ES-I3 (cell line): Measurements from ENCODE around the gene TTC7B.

Experiments used
- H3K36me3 ChIP-seq: 2 replicates; pipeline ENCODE4 v1.6.1; 2013; ENCODE audit warnings: mild to moderate bottlenecking, low read length, control low read depth, moderate library complexity; ENCODE audit not compliant: insufficient read depth
- H3K4me1 ChIP-seq: 2 replicates; pipeline ENCODE4 v1.6.1; 2013; ENCODE audit warnings: mild to moderate bottlenecking, control low read depth, low read length; ENCODE audit not compliant: insufficient read depth
- H3K9ac ChIP-seq: 2 replicates; pipeline ENCODE4 v1.6.1; 2013; ENCODE audit warnings: low read depth, mild to moderate bottlenecking, low read length, moderate library complexity
- H3K9me3 ChIP-seq: 2 replicates; pipeline ENCODE4 v1.6.1; 2013; ENCODE audit warnings: mild to moderate bottlenecking, low read length, moderate library complexity; ENCODE audit not compliant: control insufficient read depth, insufficient read depth

Gene TTC7B

DNA sequence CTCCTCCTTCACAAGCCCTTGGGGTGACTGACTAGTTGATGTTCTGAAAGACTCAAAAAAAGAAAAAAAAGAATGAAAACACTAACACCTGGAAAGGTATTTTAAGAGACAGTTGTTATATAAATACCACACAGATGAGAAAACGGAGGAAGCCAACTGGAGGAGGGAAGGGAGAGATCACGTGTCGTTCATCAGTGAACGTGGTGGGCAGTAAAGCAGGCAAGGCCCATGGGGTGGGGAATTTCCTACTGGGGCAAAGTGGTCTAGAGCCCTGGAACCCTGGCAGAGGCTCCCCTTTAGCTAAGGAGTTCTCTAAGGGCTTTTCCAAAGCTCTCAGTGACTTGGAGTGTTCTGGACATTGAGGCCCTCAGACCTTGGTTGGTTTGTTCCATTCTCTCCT, 249.7 kb downstream of the TTC7B start:
- Histone ChIP-seq H3K9ac (no peak overlapping the region), H3K9me3 (no peaks in the 10 kb centered on the region), H3K36me3 (no peaks in the 10 kb centered on the region), H3K4me1 (peaks cover 34% of the 10 kb centered on the region)

DNA sequence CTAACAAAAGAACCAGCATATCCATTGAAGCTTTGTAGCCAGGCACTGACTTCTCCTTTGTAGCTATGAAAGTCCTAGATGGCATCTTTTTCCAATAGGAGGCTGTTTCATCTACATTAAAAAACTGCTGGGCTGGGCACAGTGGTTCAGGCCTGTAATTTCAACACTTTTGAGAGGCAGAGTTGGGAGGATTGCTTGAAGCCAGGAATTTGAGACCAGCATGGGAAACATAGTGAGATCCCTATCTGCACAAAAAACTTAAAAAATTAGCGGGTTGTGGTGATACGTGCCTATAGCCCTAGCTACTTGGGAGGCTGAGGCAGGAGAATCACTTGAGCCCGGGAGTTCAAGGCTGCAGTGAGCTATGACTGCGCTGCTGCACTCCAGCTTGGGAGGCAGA, 251.7 kb downstream of the TTC7B start:
- Histone ChIP-seq H3K36me3 (no peaks in the 10 kb centered on the region), H3K9ac (no peak overlapping the region), H3K4me1 (peaks cover 30% of the 10 kb centered on the region), H3K9me3 (no peaks in the 10 kb centered on the region)

DNA sequence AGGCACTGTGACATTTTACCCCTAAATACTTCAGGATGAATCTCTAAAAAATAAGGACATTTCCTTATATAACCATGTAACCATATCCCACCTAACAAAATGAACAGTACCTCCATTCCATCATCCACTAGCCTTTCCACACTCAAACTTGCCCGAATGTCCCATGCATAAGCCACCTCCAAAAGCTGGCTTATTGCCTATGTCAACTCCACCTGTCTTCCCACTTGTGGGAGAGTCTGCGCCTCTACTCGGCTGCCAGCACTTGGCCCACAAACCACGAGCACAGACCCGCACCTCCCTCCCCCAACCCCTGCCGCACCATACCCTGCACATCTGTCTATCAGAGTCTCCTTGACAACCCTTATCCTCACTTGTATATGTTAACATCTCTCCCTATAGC, 253.6 kb downstream of the TTC7B start:
- Histone ChIP-seq H3K36me3 (no peaks in the 10 kb centered on the region), H3K9ac (no peak overlapping the region), H3K4me1 (peaks cover 12% of the 10 kb centered on the region; the same call in 1 of the 2 replicates), H3K9me3 (no peaks in the 10 kb centered on the region)

DNA sequence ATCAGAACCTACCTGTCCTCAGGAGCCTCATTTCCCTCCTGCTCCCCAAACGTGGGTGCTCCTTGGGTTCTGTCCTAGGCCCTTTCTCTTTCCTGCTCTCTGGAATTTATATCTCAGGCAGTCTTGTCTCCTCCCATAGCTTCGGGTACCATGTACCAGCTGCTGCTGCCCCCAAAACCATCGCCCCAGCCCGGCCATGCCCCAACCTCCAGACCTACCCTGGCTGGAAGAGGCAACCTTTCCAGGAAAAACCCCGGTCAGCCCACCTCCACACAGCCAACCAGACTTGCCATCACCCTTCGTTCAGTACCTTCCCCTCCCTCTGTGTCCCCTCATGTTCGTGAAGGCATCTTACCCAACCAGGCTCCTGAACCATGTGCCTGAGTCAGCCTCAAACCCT, 254.3 kb downstream of the TTC7B start:
- no peak overlapping the region for H3K9ac ChIP-seq
- H3K4me1 ChIP-seq = peaks cover 6% of the 10 kb centered on the region; the same call in 1 of the 2 replicates
- no peaks in the 10 kb centered on the region for H3K36me3 ChIP-seq
- H3K9me3 ChIP-seq = no peaks in the 10 kb centered on the region

DNA sequence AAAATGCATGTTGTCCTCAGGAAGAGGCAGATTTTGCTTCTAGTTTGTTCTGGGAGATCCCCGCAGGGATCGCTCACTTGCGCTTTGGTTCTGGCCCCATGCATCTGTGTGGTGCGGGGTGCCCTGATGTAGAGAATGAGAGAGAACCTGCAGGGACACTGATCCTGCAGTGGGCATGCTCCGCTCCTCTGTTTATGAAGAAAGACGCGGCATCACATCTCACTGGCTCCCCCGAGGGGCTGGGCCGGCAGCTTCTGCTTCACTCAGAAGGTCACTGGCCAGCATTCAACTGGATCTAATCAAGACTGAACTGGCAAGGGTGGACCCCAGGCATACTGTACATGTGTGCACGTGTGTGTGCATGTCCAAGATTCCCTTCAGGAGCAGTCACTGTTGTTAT, 255.2 kb downstream of the TTC7B start:
- H3K9ac ChIP-seq = no peak overlapping the region
- H3K36me3 ChIP-seq = no peaks in the 10 kb centered on the region
- H3K4me1 ChIP-seq = peaks cover 10% of the 10 kb centered on the region
- no peaks in the 10 kb centered on the region for H3K9me3 ChIP-seq

DNA sequence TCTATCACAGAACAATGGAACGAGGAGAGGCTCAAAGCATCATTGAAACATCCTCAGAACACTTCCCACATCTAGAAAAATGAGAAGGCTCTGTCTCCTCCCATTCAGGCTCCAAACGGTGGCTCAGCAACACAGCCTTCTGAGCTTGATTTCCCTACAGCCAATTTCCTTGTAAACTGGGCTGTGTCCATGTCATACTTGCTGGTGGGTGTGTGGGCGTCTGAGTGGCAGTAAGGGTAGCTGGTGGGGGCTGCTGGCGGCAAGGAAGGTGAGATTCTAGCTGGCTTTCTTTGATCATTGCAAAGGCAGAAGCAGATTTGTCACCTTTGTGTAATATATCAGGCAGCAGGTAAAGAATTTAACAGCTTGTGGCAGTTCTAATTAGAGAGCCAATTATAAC, 255.7 kb downstream of the TTC7B start:
- H3K4me1 ChIP-seq = peaks cover 14% of the 10 kb centered on the region
- no peak overlapping the region for H3K9ac ChIP-seq
- H3K9me3 ChIP-seq = no peaks in the 10 kb centered on the region
- H3K36me3 ChIP-seq = no peaks in the 10 kb centered on the region

DNA sequence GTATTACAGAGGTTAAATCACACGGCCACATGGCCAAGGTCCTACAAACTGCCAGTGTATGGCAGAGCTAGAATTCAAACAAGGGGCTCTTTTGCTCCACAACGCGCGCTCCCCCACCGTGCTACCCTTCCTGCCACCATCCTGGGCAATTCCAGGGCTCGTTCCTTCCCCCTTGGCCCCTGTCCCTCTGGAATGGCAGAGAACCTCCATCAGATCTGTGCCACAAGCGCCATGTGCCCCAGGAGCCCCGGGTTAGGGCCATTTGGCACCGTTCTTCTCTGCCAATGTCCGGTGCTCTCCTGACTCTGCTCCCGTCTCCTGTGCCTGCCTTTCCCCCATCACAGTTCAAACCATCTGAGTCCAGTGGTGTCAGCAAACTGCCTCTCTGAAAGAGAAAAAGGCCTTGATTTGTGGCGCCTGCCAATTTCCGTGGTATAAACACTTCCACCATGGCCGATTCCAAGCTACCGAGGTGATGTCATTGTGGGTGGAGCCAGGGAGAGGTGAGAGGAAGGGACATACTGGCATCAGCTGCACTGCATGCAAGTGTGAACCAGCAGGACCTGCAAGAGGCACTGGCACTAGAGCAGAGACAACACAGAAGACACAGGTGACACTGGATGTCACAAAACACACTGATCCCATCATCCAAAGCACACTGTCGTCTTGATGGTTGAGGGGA, 256.3 kb downstream of the TTC7B start:
- H3K9ac ChIP-seq = no peak overlapping the region
- no peaks in the 10 kb centered on the region for H3K36me3 ChIP-seq
- H3K9me3 ChIP-seq = no peaks in the 10 kb centered on the region
- H3K4me1 ChIP-seq = peaks cover 16% of the 10 kb centered on the region

DNA sequence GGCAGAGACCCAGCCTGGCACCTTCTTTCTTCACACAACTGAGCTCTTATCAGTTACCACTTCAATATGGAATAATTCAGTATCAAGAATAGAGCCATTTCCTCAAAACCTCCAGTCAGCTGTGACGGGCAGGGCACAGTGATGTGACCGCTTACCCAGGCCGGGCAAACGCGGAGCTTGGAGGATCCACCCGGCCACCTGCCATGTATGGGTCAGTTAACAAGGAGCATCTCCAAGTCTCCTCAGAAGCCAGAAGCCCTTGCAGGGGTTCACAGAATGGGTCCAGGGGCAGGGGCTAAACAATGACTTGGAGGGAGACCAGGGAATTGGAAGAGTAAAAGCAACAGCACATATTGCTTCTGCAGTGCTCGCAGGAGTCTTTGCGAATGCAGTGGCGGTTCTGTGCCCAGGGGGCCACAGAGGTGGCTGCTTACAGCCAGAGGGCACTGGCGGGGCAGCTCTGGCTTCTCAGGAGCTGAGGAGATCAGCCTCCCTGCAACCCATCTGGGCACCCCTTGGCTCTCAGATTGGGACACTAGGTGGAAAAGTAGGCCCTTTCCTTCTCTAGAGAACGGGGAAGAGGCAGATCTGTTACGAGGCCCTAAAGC, 257.1 kb downstream of the TTC7B start:
- H3K9me3 ChIP-seq = no peaks in the 10 kb centered on the region
- no peak overlapping the region for H3K9ac ChIP-seq
- peaks cover 16% of the 10 kb centered on the region for H3K4me1 ChIP-seq
- H3K36me3 ChIP-seq = no peaks in the 10 kb centered on the region

DNA sequence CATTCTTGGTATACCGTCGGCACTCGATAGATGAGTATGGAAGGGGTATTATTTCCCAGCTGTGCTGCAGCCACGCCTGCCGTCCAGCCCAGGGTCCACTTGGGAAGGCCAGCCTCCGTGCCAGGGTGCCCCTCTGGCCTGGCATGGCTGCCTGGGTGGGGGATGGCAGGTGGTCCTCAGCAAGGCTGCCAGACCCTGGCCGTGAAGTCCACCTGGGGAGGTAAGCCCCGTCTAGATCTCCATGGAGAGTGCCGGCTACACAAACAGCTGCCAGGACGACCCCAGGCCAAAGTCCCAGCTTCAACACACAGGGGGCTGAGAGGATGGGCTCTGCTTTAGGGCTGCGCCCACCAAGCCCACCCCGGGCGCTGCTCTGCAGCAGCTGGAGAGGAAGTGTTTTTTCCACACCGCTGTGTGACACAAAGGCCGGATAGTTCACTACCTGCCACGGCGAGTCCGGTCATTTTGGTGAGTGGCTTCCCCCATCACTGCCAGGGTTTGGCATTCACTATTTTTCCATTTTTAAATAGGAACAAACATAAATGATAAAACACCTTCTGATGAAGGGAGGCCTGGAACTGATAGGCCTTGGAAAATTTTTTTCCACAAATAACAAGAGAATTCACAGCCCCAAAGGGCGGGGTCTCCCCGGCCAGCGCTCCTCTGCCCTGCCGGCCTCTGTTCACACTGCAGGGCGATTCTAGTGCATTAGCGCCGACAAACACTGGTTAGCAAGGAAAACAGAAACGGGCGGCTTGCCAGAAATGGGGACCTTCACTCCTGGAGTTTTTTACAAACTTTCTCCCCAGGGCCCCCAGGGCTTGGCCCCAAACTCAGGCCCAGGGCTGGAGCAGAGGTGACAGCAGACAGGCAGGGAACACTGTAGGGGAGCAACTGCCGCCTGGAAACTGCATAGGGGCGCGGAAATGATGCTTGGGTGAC, 257.9 kb downstream of the TTC7B start:
- Histone ChIP-seq H3K9ac (no peak overlapping the region), H3K36me3 (no peaks in the 10 kb centered on the region), H3K4me1 (peaks cover 16% of the 10 kb centered on the region), H3K9me3 (no peaks in the 10 kb centered on the region)

DNA sequence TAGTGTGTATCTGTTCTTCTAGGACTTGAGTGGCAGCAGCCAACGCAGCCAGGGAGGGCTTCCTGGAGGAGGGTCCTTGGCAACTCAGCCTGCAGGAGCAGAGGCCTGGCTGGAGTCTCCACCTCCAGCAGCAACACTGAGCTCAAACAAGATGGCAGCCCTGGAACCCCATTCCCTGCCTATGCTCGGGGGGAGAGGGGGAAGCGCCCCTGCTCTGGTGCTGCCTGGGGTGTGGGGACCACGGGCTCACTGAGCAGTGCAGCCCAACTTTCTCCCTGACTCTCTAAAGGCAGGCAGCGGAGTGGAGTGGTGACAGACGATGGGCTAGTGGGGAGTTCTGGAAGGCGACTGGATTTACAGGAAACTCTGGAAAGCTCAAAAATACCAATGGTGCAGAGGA, 258.7 kb downstream of the TTC7B start:
- H3K4me1 ChIP-seq = peaks cover 16% of the 10 kb centered on the region
- no peak overlapping the region for H3K9ac ChIP-seq
- H3K36me3 ChIP-seq = no peaks in the 10 kb centered on the region
- no peaks in the 10 kb centered on the region for H3K9me3 ChIP-seq

DNA sequence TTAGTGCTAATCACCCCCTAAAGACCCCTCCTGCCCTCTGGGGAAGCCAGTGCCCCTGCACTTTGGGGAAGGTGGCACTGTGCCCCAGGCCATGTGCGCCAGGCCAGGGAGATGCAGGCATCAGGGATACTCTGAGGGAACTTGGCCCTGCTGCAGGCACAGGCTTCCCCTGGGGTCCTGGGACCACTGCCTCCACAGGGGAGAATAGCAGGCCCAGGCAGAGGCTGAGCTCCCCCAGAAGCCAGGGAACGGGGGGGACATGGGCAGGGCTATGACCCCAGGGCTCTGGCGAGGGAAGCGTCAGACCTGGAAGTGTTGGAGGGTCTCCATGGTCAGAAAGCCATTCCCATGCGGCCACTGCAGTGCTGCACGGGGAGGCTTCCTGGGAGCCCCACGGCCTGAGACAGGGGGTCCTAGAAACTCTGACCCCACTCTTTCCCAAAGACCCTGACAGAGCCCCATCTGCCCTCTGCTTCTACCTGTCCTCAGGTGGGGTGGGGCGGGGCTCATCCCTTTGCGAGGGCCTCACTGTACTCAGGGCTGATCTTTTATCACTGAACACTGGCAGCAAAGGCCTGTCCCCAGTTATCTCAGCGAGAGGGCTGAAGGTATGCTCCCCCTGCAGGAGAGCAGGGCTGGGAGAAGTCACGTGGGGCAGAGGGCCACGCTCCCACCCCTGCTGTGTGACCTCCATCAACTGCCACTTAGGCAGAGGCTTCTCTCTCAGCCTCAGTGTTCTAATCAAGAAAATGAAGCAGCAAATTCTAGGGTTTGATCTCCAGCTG, 259.4 kb downstream of the TTC7B start:
- H3K4me1 ChIP-seq = peaks cover 16% of the 10 kb centered on the region
- no peaks in the 10 kb centered on the region for H3K9me3 ChIP-seq
- H3K36me3 ChIP-seq = no peaks in the 10 kb centered on the region
- no peak overlapping the region for H3K9ac ChIP-seq

DNA sequence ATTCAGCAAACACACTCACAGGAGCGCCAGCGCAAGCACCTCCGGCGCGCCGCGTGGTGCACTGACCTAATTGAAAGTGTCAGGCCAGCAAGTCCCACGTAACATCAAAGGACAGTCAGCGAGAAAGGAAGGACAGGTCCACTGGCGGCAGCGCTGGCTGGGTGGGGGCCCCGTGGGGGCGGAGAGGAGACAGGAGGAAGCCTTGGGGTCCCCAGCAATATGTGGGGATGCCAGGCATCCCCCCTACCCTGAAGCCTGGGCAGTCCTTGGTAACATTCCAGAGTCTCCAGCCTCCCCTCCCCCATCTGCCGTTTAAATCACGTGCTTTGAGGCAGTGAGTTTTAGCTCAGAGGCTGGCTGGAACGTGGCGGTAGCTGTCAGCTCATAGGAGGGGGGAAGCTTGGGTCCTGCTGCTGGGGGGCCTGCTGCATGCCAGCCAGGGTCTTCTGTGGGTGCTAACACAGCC, 260.2 kb downstream of the TTC7B start:
- Histone ChIP-seq H3K36me3 (no peaks in the 10 kb centered on the region), H3K9me3 (no peaks in the 10 kb centered on the region), H3K4me1 (peaks cover 16% of the 10 kb centered on the region), H3K9ac (peak overlapping the region; percentile 5; the same call in 1 of the 2 replicates)

DNA sequence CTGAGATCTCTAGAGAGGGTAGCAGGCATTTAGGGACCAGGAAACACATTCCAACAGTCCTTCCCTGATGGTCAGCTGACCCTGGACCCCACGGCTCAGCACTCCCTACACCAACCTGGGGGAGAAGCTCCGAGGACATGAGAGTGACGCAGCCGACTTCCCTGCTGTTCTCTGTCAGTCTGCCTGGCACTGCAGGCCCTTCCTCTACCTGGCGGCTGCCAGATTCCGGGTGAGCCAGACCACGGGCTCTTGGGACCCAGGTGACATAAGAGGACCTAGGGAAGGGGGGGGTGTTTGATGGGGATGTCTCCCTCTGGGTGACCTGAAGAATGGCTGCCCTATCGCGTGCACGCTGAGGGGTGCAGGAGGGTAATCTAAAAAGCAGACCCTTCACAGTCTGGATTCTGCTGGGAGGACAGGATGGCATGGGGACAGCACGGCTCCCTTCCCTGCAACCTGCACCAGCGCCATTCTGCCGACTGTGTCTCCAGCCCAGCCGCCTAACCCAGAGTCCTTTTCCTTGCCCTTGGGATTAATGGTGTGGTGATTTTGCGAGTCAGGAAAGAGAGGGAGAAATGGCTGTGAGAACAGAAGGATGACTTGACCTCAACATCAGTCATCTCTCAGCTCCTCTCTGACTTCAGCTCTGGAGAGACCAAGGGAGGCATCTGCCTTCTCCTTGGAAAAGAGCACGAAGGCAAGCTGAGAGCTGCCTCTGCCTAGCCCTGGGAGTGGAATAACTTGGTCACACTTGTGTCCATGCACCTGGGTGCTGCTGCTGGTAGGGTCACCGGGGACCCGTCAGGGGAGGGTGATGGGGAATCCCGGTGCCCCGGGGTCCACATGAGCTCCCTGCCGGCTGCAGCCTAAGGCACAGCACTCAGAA, 260.9 kb downstream of the TTC7B start:
- no peaks in the 10 kb centered on the region; the same call in 1 of the 2 replicates for H3K36me3 ChIP-seq
- H3K4me1 ChIP-seq = peaks cover 16% of the 10 kb centered on the region
- no peaks in the 10 kb centered on the region for H3K9me3 ChIP-seq
- H3K9ac ChIP-seq = no peak overlapping the region
